GM21619 (cell line): Measurements from ENCODE around the gene ADAM12.

Experiments
- ATAC-seq: cut with Tn5 transposase; IDR thresholded peaks from one replicate; pipeline ENCODE4 v1.9.1; 2021; ENCODE audit not compliant: unreplicated experiment

Gene ADAM12

DNA sequence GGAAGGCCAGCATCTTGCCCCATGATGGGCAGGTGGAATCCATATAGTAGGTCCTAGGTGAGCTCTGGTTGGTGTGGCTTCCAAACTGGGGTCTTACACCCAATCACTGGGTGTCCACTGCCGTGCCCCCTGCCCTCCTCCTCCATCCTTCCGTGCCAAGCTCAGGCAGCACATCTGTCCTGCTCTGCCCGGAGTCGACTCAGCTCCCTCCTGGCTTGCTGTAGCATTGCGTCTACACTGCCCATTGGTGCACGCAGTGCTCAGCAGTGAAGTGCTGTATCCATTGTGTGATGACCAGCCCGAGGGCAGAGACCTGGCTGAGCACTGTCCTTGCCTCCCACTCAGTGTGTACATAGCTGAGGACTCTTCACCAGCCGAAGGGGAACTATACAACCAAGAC is 148.4 kb downstream of the ADAM12 start:
- no peak for ATAC-seq

DNA sequence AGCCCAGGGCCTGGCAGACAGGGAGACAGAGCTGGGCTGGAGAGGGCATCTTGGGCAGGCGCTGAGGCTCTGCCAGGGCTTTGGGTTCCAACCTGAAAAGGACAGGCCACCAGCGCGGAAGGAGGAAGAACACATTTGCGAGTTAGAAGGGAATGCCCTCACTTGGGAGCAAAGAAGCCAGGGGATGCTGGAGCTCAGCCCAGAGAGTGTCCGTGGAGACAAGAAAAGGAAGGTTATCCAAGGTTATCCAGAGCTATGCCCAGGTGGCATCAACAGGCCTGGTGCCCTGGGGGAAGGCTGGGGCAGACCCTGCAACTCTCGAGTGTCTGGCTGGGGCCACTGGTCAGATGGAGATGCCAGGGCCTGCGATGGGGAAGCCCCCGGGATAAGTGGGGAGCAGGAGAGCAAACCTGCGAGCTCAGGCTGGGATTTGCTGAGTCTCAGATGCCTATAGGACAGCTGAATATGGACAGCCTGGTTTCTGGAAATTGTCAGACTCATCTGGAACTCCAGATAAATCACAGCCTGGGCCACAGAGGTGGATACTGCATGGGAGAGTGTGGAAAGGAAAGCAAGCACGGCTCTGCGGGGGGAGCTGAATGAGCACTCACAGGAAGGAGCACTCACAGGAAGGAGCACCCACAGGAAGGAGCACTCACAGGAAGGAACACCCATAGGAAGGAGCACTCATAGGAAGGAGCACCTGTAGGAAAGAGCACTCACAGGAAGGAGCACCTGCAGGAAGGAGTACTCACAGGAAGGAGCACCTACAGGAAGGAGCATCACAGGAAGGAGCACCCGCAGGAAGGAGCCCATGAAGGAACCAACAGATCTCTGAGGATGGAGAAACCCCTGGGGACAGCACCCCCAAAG is 152.1 kb downstream of the ADAM12 start:
- no peak for ATAC-seq

DNA sequence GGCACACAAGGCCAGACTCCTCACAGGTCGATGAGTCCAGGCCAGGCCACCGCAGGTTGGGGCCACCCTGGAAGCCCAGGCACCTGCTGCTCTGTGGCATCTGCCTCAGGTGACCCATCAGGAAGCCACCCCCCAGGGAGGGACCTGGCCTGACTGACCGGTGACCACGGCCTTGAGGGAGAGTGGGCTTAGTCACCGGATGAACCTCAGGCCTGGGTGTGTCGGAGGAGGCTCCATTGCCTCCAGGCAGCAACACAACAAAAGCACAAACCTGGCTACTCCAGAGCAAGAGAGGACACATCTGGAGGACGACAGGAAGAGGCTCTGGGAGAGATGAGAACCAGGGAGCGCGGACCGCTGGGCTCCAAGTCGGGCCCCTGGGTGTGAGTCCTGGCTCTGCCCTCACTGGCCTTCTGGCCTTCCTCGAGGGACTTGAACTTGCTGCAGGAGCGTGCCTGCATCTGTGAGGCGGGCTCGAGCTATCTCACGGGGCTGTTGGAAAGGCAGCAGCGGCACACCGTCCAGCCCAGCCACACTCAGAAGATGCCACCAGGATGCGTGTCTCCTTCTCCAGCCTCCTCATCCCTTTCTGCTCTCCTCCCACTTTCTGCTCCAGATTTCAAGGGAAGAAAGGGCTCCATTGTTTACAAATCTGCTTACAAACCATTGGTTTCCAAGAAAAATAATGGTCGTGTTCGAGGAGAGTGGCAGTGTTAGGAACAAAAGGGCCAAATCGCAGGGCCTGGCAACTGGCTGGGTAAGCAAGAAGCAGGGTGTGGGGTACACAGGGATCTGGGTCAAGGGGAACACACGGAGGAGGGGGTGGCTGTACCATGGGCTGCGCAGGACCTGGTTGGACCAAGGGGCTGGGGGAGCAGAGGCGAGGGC is 152.9 kb downstream of the ADAM12 start:
- ATAC-seq, result no peak

DNA sequence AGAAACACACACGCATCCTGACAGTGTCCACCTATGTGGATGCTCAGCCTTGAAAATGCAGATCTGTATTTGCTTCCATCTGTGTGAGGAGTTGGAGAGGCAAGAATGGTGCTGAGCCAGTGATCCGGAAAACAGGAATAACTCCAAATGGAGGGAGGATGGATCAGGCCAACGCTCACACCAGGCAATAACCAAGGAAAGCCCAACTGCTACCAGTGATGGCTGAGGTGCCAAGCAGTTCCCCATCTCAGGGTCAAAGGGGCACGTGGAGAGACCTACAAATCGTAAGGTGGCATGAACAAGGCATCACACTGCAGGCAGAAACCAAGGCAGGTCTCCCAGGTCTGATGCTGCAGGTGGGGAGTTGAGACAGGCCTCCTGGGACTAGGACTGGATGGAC is 153.6 kb downstream of the ADAM12 start:
- ATAC-seq, result no peak

DNA sequence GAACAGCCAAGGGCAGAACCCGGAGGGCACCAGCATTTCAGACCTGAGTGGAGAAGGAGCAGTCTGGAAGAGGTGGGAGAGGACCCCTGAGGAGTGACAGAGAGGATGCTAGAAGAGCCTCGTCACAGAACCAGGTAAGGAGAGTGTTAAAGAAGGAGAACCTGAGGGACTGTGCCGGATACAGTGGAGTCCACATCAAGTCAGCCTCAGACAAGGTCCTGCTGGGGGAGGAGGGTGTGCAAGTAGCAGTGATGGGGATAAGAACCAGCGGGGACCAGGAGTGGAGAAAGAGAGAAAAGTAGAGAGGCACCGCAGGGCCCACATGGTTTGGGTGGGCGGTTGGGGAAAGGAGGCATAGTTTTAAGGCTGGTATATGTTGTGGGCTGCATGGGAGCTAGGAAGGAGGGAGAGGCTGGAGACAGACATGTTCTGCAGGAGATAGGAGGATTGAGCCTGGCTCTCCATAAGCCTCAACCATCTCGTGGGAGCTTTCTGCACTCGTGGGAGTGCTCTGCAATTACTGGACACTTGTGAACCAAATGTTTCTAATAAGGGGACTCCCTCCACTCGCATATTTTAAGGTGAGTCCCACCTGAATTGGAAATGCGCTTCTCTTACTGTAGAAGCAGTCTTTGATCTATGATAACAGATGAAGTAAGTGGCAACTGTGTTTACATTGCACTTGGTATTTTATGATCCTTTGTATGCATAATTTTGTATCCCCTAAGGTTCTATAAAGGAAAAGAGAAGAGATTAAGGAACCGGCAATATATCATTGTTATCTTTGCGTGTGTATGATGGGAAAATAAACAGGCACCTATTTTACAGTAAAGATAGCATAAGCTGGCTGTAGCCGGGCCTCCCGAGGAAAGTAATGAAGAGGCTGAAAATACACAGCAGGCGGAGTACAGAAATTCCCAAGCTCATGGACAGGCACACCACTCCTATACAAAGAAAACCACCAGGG is 154.8 kb downstream of the ADAM12 start:
- no peak for ATAC-seq

DNA sequence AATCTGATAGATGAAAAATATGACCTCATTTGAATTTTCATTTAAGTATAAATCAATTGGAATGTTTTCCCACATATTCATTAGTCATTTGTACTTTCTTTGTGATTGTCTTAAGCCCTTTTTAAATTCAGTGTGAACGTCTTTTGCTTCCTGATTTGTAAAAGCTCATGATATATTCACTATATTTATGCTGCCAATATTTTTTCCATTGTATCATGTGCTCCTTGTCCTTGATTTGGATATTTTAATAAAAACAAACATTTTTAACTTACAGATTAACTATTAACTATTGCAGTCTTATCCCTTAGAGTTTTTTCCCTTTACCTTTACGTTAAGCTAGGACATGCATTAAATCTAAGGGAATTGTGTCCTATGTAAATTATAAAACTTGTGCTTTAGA is 157.7 kb downstream of the ADAM12 start:
- ATAC-seq, result no peak

DNA sequence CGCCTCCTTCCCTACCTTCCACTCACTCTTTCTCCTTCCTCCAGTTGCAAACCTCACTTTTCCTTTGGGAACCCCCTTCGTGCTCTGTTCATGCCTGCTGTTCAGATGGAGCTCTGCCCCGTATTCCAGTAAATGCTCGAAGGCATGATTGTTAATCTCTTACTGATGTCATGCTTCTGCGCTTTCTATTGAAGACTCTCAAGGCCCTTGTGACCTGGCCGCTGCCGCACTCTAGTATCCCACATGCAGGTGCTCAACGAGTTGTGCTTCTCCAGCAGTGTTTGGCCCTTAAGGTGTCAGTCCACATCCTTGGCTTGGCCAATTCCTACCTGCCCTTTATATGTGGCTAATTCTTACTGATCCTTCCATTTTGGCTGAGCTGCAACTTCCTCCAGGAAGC is 158.6 kb downstream of the ADAM12 start:
- ATAC-seq, result no peak

DNA sequence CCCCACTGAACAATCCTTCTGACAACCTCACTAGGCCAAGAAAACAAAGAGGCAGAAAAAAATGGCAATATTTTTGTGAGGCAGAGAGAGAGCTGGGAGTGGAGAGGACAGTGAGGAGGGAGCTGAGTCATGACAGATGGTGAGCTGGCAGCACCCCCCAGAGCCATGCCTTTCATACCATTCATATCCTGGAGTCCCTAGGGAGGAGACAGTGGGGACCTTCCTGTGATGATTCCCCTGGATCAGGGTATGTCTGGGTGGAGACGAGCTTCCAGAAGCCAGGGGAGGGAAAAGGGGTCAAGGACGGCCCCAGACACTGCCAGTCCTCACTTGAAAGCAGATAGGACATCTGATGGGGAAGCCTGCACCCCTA is 160.5 kb downstream of the ADAM12 start:
- ATAC-seq, result no peak

DNA sequence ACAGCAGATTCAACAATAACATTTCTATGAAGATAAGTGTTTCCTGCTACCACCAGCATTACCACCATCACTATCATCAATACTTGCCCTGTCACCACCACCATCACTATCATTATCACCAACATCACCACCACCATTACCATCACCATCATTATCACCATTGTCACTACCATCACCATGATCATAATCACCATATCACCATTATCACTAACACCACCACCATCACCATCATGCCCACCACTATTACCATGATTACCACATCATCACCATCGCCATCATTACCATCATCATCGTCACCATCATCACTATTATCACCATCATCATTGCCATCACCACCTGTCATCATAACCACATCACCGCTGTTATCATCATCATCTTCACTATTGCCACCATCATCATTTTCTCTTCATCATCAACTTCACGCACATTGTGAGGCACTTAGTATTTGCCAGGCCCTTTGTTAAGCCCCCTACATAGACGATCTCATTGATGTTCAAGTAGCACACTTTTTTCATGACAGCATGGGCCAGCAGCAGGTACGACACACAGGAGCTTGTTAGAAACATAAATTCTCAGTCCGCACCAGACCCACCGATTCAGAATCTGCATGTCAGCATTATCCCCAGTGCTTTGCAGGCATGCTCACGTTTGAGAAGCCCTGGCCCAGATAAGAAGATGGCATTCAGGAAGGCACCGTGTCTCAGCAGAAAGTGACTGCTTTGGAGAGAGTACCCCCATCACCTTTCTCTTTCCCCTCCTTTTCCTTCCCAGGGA is 161.1 kb downstream of the ADAM12 start:
- no peak for ATAC-seq

DNA sequence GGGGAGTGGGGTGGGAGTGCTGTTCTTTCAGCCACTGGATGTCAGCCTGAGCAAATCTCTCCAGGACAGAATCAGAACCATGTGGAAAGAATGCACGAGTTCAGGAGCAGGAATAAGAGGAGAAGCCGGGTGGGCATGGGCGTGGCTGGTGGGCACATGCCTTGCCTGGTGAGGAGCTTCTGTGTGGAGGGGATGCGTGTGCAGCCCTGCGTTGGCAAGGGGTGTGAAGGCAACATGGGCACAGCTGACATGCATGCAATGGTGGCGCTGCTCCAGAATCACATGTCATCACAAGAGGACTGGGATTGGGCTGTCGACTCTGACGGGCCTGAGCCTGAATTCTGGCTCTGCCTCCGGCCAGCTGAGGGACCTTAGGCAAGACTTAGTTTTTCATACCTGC is 162.1 kb downstream of the ADAM12 start:
- ATAC-seq, result no peak

DNA sequence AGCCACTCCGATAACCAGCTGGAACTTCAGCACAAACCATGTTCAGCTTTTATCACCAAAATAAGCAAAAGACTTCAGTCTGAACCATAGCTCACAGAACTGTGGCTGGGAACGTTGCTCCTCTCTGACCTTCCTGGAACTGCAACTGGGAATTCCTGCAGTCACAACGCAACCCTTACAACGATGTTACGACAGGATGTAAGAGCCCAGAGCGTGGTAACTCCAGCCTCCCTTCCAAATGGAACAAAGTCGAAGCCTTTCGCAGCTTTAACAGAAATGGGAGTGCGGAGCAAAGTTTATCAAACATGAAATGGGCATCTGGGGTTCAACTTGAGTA is 162.6 kb downstream of the ADAM12 start:
- no peak for ATAC-seq

DNA sequence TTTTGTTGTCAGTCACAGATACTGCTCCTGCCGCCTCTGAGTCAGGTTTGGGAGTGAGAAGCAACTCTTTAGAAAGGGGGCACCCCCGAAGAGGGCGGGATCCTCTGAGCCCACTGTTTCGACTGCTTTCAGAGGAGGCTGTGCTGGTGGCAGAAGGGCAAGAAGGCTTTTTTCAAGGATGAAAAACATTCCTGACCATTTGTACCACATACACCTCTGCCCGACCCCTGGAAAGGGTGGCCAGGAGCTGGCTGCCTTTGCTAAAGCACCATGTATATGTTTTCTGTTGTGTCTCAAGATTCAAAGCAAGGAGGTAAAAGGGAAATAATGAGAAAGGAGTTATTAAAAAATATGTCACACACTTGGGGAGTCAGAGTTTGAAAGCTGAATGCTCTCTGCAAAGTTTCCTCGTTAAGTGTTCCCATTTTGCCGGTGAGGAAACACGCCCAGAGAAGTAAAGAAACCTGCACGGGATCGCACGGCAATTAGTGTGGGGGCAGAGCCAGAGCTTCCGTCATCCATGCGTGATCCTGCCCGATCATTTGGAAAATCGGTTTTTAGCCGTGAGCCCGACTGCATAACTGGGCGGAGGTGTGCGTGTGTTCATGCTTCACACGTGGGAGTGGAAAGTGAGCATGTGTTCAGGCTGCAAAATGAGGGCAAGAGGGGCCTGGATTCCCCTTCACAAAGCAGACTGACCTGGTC is 163.2 kb downstream of the ADAM12 start:
- ATAC-seq, result no peak

DNA sequence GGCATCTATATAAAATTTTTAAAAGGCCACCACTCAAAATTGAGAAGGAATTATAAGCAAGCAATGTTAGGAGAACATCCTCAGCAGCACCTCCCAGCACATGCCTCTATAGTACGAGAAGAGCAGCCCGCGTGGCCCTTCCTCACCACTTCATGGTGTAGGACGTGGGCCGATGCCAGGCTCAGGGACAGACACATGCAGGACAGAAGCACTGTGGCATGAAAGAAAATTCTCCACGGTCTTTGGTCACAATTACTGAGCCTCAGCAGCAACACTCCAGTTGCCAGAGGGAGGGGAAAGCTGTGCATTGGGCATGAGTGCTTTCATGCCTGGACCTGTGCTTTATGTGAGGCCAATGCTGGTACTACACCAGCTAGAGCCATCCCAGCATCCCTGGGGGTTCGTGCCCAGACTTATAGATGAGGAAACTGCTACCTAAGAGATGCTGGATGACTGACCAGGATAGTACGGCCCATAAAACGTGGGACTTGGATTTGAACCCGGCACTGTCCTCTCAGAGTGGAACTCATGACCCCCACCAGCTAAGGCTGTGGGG is 164.7 kb downstream of the ADAM12 start:
- no peak for ATAC-seq

DNA sequence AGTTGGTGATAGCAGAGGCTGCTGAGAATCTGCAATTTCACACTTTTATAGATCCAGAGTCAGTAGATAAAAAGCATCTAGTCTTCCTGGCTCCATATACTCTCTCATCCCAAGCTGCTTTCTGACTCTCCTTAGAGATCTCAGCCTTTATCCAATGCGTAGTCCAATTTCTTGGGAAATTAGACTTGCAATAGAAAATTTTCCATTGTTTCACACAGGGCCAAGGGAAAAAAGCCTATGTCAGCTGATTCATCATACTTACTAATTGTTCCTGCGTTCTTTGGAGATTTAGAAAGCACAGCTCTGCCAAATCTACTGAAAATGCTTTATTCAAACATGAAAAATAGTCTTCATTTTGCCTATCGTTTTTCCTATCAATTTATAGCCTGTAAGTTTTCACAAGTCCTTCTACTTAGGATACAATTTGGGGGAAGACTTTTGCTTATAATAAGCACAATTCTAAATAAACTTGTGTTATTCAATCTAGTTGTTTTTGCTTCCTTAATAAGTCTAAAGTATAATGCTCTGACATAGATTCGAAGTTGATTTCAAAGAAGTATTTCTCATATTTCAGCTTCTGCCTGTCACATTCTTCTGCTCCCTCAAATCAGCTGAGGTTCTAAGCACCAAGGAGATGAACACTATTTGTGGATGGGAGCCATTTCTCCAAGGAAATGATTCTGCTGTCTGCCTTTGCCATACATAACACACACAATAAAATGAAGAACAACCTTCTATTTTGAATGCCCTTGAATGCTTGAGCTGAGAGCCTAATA is 165.4 kb downstream of the ADAM12 start:
- no peak for ATAC-seq

DNA sequence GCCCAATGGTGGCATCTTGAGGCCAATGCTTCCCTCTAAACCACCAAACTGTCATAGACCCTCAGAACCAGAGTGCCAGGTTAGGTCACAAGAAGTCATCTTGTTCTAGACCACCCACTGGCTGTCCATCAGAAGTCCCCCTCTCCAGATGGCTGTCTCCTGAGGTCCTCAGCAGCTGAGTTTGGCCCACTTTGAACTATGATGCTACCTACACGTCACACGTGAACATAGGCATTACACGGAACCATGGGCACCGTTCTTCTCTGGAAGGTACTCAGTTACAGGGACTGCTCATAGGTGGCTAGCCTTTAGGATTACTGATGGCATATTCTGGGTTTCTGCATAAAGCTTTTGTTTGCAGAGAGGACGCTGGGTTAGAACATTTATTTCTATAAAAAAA is 166.4 kb downstream of the ADAM12 start:
- ATAC-seq, result no peak

DNA sequence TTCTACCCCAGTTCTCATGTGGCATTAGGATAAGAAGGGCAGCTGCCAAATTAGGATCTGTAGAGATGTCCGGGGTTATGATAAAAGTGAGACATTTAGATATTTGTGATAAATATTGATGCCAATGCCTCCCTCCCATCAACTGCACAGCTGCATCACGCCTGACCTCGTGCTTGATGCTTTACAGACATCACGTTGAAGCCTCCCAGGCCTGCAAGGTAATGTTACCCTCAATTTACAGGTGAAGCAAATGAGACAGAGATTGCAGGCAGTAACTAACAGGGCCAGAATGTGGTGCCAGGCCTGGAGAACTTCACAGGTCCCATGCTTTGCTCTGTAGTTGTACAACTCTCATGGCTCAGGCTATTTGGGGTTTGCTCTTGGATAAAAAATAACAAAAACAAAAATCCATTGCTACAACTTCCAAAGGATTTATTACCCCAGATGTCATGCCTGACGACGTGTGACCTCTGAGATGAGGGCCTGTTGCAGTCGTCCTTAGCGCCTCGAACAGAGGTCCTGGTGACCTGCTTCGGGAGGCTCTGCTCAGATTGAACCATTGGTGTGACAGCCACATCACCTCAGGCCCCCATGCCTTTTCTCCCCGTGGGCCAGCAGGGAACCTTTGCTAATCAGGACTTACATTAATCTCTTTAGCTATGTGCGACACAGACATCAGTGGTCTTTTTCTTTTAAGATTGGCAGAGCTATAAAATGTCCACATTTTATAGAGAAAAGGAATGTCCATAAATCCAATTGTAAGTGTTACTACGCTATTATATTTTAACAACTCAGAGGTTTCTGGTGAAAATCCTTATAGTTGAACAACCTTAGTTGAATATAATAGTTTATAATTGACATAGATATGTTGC is 169.3 kb downstream of the ADAM12 start:
- ATAC-seq, result no peak

DNA sequence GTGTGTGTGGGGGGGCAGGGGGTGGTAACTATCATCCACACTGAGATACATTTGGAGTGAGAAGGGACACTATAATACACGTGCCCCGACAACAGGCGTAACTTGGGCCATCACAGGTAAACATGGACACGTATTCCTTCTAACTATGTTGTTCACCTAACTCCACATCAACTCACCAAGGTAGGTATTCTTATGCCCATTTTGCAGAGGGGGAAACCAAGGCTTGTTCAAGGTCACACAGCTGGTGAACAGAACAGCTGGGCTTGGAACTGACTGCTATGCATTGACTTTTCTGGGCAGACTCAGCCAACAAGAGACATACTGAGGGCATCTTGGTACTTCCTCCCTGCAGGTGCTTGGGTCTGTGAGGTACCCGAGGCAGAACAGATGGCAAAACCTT is 170.1 kb downstream of the ADAM12 start:
- no peak for ATAC-seq

DNA sequence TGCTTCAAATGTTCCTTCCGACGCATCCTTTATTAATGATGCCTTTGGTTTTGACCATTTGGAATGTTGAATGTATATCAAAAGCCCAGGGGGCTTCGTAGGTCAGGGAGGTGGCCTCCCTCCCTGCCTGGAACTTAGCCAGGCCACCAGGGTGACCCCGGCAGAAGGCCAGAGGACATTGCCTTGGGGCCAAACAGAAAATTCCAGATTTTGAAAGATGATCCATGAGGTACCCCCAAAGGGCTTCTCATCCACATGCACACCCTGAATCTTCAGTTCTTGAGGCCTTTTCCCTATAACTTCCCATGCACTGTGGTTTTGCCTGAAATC is 171.7 kb downstream of the ADAM12 start:
- no peak for ATAC-seq
